ENCODE data around the gene CFAP299. TPM values are rescaled to one million over a fixed set of nuclear protein-coding genes. Genes with fewer than 3 reads are reported as not detected.
"Not testable (repeated sequence)": the region's sequence is repeated elsewhere in the genome, so short reads cannot be mapped to it uniquely, and the experiment has no call there.

Gene CFAP299
- polyA plus RNA-seq, 1 experiment: 3.3 TPM

- Histone ChIP-seq H3K4me3 (ENCODE audit: low read depth, low read length) (no peak overlapping the region), H3K36me3 (ENCODE audit: control insufficient read depth, insufficient read depth, low read length) (no peaks in the 10 kb centered on the region), H3K27me3 (ENCODE audit: control insufficient read depth, insufficient read depth, low read length) (no peaks in the 10 kb centered on the region)
- no peak for TF ChIP-seq CTCF (IDR thresholded peaks at IDR 0.05; ENCODE audit: insufficient read depth, low read depth, low read length)
- ChIA-PET CTCF (interaction anchor here (1.4 kb wide), 1 partner anchor 11 kb away, joined by 3 read pairs; no protein-coding TSS in a partner anchor), POLR2A (no interaction called here)
- DNase-seq (ENCODE audit: low read depth): no peak
Measured at GRCh38 chr4:80312124-80312523, 23.4 kb upstream of the CFAP299 start.

GRCh38 chr4:80313627-80314026, 21.9 kb upstream of the CFAP299 start:
- Histone ChIP-seq H3K27me3 (ENCODE audit: control insufficient read depth, insufficient read depth, low read length) (no peaks in the 10 kb centered on the region), H3K36me3 (ENCODE audit: control insufficient read depth, insufficient read depth, low read length) (no peaks in the 10 kb centered on the region), H3K4me3 (ENCODE audit: low read depth, low read length) (no peak overlapping the region)
- no peak for DNase-seq (ENCODE audit: low read depth)
- ChIA-PET POLR2A (no interaction called here), CTCF (interaction anchor here (1.4 kb wide), 1 partner anchor 9 kb away, joined by 3 read pairs; no protein-coding TSS in a partner anchor)
- no peak for TF ChIP-seq CTCF (IDR thresholded peaks at IDR 0.05; ENCODE audit: insufficient read depth, low read depth, low read length)

- DNase-seq (ENCODE audit: low read depth); H3K36me3 ChIP-seq (ENCODE audit: control insufficient read depth, insufficient read depth, low read length); H3K27me3 ChIP-seq (ENCODE audit: control insufficient read depth, insufficient read depth, low read length); CTCF ChIA-PET; H3K4me3 ChIP-seq (ENCODE audit: low read depth, low read length); POLR2A ChIA-PET: not testable (repeated sequence)
Measured at GRCh38 chr4:80315848-80316247, 19.7 kb upstream of the CFAP299 start.

- no peaks in the 10 kb centered on the region for H3K36me3 ChIP-seq (ENCODE audit: control insufficient read depth, insufficient read depth, low read length)
- ChIA-PET POLR2A (no interaction called here), CTCF (interaction anchor here (0.7 to 1.7 kb wide), 4 partner anchors 11 to 1480 kb away, joined by 3 to 6 read pairs (median 3); no protein-coding TSS in a partner anchor)
- no peak for DNase-seq (ENCODE audit: low read depth)
- no peaks in the 10 kb centered on the region for H3K27me3 ChIP-seq (ENCODE audit: control insufficient read depth, insufficient read depth, low read length)
- no peak for TF ChIP-seq CTCF (IDR thresholded peaks at IDR 0.05; ENCODE audit: insufficient read depth, low read depth, low read length)
- no peak overlapping the region for H3K4me3 ChIP-seq (ENCODE audit: low read depth, low read length)
Measured at GRCh38 chr4:80321341-80321740, 14.2 kb upstream of the CFAP299 start.

GRCh38 chr4:80321776-80322175, 13.8 kb upstream of the CFAP299 start:
- H3K36me3 ChIP-seq (ENCODE audit: control insufficient read depth, insufficient read depth, low read length): no peaks in the 10 kb centered on the region
- DNase-seq (ENCODE audit: low read depth): no peak
- no peak overlapping the region for H3K4me3 ChIP-seq (ENCODE audit: low read depth, low read length)
- H3K27me3 ChIP-seq (ENCODE audit: control insufficient read depth, insufficient read depth, low read length): no peaks in the 10 kb centered on the region
- ChIA-PET POLR2A (no interaction called here), CTCF (interaction anchor here (1.1 to 3.7 kb wide), 5 partner anchors 11 to 102 kb away, joined by 3 to 28 read pairs (median 6); partner anchors contain the start of gene CFAP299)
- TF ChIP-seq CTCF (IDR thresholded peaks at IDR 0.05; ENCODE audit: insufficient read depth, low read depth, low read length): no peak

GRCh38 chr4:80322716-80323115, 12.8 kb upstream of the CFAP299 start:
- no peaks in the 10 kb centered on the region for H3K36me3 ChIP-seq (ENCODE audit: control insufficient read depth, insufficient read depth, low read length)
- ChIA-PET POLR2A (no interaction called here), CTCF (interaction anchor here (0.5 to 3.7 kb wide), 18 partner anchors 8 to 139 kb away, joined by 3 to 28 read pairs (median 6); partner anchors contain the start of gene CFAP299)
- DNase-seq (ENCODE audit: low read depth): no peak
- no peaks in the 10 kb centered on the region for H3K27me3 ChIP-seq (ENCODE audit: control insufficient read depth, insufficient read depth, low read length)
- peak; percentile 54 for TF ChIP-seq CTCF (IDR thresholded peaks at IDR 0.05; ENCODE audit: insufficient read depth, low read depth, low read length)
- H3K4me3 ChIP-seq (ENCODE audit: low read depth, low read length): no peak overlapping the region

All from BJ (cell line).